ENCODE measurements around the gene GLB1L.
"Not testable (repeated sequence)": the region's sequence is repeated elsewhere in the genome, so short reads cannot be mapped to it uniquely, and the experiment has no call there.

DNA sequence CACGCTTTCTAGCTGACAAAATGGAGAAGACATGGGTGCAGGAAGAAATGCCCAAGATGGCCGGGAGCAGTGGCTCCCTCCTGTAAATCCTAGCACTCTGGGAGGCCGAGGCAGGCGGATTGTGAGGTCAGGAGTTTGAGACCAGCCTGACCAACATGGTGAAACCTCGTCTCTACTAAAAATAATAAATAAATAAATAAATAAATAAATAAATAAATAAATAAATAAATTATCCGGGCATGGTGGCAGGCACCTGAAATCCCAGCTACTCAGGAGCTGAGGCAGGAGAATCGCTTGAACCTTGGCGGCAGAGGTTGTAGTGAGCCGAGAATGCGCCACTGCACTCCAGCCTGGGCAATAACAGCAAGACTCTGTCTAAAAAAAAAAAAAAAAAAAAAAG lies 13.7 kb upstream of the GLB1L start:
- TF ChIP-seq POLR2A, POLR2AphosphoS5 (IDR thresholded peaks at IDR 0.05; ENCODE audit: low read depth, low read length): not testable (repeated sequence)
